GM12892 (cell line): ENCODE measurements around the gene SPATA31C2.

ENCODE experiments used
- POLR2A ChIP-seq: IDR thresholded peaks from 2 replicates; pipeline ENCODE4 v1.6.1; 2011; ENCODE audit warnings: low read depth, low read length, control low read depth
- POLR2AphosphoS5 ChIP-seq: IDR thresholded peaks from 2 replicates; pipeline ENCODE4 v1.6.1; 2011; ENCODE audit warnings: low read depth, low read length, control low read depth

- TF ChIP-seq POLR2A, result no peak
- TF ChIP-seq POLR2AphosphoS5, result no peak
Observed at GRCh38 chr9:88110026-88110425, 28.2 kb downstream of the SPATA31C2 start.
